K562 (cell line): Measurements from ENCODE around the gene RNASE8. TPM values are rescaled to one million over a fixed set of nuclear protein-coding genes. Genes with fewer than 3 reads are reported as not detected.

Experiments
- CBFA2T3 ChIP-seq: fragments of 450-650 bp; IDR thresholded peaks from 2 replicates; pipeline ENCODE4 v1.6.1; 2017
- DPF2 ChIP-seq: fragments of 450-650 bp; IDR thresholded peaks from 2 replicates; pipeline ENCODE4 v1.6.1; 2016
- EP300 ChIP-seq: IDR thresholded peaks from 2 replicates; pipeline ENCODE4 v1.6.1; 2012; ENCODE audit warnings: low read length, improper control_type of control experiment
- FOXP4 ChIP-seq: sonication (generic); formaldehyde crosslinking; IDR thresholded peaks from 2 replicates; pipeline ENCODE4 v1.8.0; 2022; ENCODE audit warnings: mild to moderate bottlenecking, missing genetic modification reagents, borderline replicate concordance
- HDAC2 ChIP-seq: fragments of 450-650 bp; IDR thresholded peaks from 2 replicates; pipeline ENCODE4 v1.6.1; 2016; ENCODE audit warnings: mild to moderate bottlenecking
- IRF2 ChIP-seq: sonication (generic); formaldehyde crosslinking; IDR thresholded peaks from 2 replicates; pipeline ENCODE4 v1.8.1; 2022; ENCODE audit warnings: mild to moderate bottlenecking, missing genetic modification reagents
- JUND ChIP-seq, 2 experiments: IDR thresholded peaks; 2 replicates in 1 of 2; 3 replicates in 1 of 2; pipeline ENCODE4 v1.6.1; 2011; ENCODE audit warnings: borderline replicate concordance in 2 of 2, low read depth in 2 of 2, low read length in 2 of 2, improper control_type of control experiment in 1 of 2, missing biosample characterization in 1 of 2, missing genetic modification characterization in 1 of 2, missing genetic modification reagents in 1 of 2
- KDM1A ChIP-seq, 2 experiments: fragments of 450-650 bp; IDR thresholded peaks; 2 replicates each; pipeline ENCODE4 v1.6.1; 2016; ENCODE audit warnings: mild to moderate bottlenecking in 2 of 2
- MNT ChIP-seq, 2 experiments: fragments of 450-650 bp; conservative IDR thresholded peaks; 2 replicates each; pipeline ENCODE4 v1.6.1; 2017; ENCODE audit warnings: mild to moderate bottlenecking in 2 of 2, moderate library complexity in 2 of 2
- PBX2 ChIP-seq, 2 experiments: IDR thresholded peaks in 1 of 2; conservative IDR thresholded peaks in 1 of 2; 2 replicates each; pipeline ENCODE4 v1.6.1; 2016; ENCODE audit warnings: low read depth in 2 of 2, mild to moderate bottlenecking in 1 of 2, missing compliant biosample characterization in 1 of 2, missing genetic modification characterization in 1 of 2, moderate library complexity in 1 of 2
- POLR2H ChIP-seq: IDR thresholded peaks from 2 replicates; pipeline ENCODE4 v1.6.1; 2016; ENCODE audit warnings: missing genetic modification characterization, low read depth, mild to moderate bottlenecking, control low read depth, missing compliant biosample characterization, moderate library complexity
- RFX1 ChIP-seq: fragments of 450-650 bp; IDR thresholded peaks from 2 replicates; pipeline ENCODE4 v1.6.1; 2016; ENCODE audit warnings: mild to moderate bottlenecking, moderate library complexity
- SAFB ChIP-seq: fragments of 200-400 bp; formaldehyde crosslinking; IDR thresholded peaks from 2 replicates; pipeline ENCODE4 v1.6.1; 2017; ENCODE audit warnings: low read depth, low read length, borderline replicate concordance
- SMAD4 ChIP-seq: fragments of 250-450 bp; sonication (Bioruptor Pico); conservative IDR thresholded peaks from 2 replicates; pipeline ENCODE4 v1.8.0; 2021; ENCODE audit warnings: inconsistent platforms, mild to moderate bottlenecking, moderate library complexity
- TOE1 ChIP-seq, 2 experiments: fragments of 450-650 bp in 1 of 2; sonication (generic) in 1 of 2; formaldehyde crosslinking in 1 of 2; IDR thresholded peaks; 2 replicates each; pipeline versions ENCODE4 v1.7.1 to v1.8.0; 2016 to 2022; ENCODE audit warnings: borderline replicate concordance in 2 of 2, mild to moderate bottlenecking in 2 of 2, antibody characterized with exemption in 1 of 2, inconsistent platforms in 1 of 2, low read depth in 1 of 2, missing genetic modification reagents in 1 of 2, moderate library complexity in 1 of 2
- ZBTB33 ChIP-seq: sonication (generic); formaldehyde crosslinking; IDR thresholded peaks from 2 replicates; pipeline ENCODE4 v1.8.1; 2023; ENCODE audit warnings: mild to moderate bottlenecking, missing genetic modification reagents
- ZKSCAN8 ChIP-seq: fragments of 200-800 bp; sonication (Bioruptor generic); IDR thresholded peaks from 2 replicates; pipeline ENCODE4 v1.6.1; 2016; ENCODE audit warnings: missing genetic modification characterization, missing compliant biosample characterization
- ZNF165 ChIP-seq: fragments of 250-450 bp; sonication (Bioruptor Pico); IDR thresholded peaks from 2 replicates; pipeline ENCODE4 v1.4.0; 2020; ENCODE audit warnings: borderline replicate concordance
- polyA plus RNA-seq, 8 experiments: library from polyadenylated mRNA; depleted of rRNA in 4 of 8; stranded (reverse) in 5 of 8; unstranded in 3 of 8; fragments of >200 nt; fragmentation: Nextera tagmentation in 2 of 8; fragmentation: Illumina TruSeq in 1 of 8; extraction: Ambion mirVana in 2 of 8; extraction: Trizol in 1 of 8; gene quantifications; 2 replicates each; pipeline versions ENCODE4 v1.2.1 to v1.2.3, GENCODE V29; 2011 to 2014; ENCODE audit warnings: inconsistent platforms in 1 of 8, missing spikeins in 1 of 8
- total RNA-seq, 7 experiments: library from RNA; depleted of rRNA in 6 of 7; stranded (reverse); fragments of >200 nt in 6 of 7; fragmentation: Illumina TruSeq in 2 of 7; extraction: Trizol in 2 of 7; gene quantifications; 2 replicates each; pipeline versions ENCODE4 v1.2.1 to v1.2.3, GENCODE V29; 2011 to 2021; ENCODE audit warnings: low replicate concordance in 1 of 7

The RNASE8 gene
- total and polyA plus RNA-seq, 9 of the 15 experiments (the other 6 are each of a cell fraction or from before 2014, with no cell fraction given): not detected

- TF ChIP-seq PBX2 (CRISPR knock-in tag; IDR thresholded peaks at IDR 0.05; ENCODE audit: low read depth) (peak; percentile 14; the same call in 1 of the 2 replicates), PBX2 (tag; conservative IDR thresholded peaks at IDR 0.05; ENCODE audit: low read depth) (peak; percentile 92), POLR2H (tag) (no peak), RFX1 (0 out of 2 replicates have a peak, but pooled peaks have one; percentile 22), EP300 (peak; percentile 48; the same call in 1 of the 2 replicates), ZBTB33 (CRISPR knock-in tag) (no peak), MNT (conservative IDR thresholded peaks at IDR 0.05) (peak; percentile 5 to 51; a peak in 1 of 4 replicates), JUND (IDR thresholded peaks at IDR 0.05; ENCODE audit: borderline replicate concordance, low read depth, low read length) (peak; percentile 57; the same call in 1 of the 2 replicates), JUND (tag; IDR thresholded peaks at IDR 0.05; ENCODE audit: borderline replicate concordance, low read depth, low read length) (peak; percentile 64; the same call in 2 of the 3 replicates), KDM1A (IDR thresholded peaks at IDR 0.05) (peak; percentile 46 to 53; a peak in 3 of 4 replicates), TOE1 (IDR thresholded peaks at IDR 0.05; ENCODE audit: borderline replicate concordance) (no peak), TOE1 (CRISPR knock-in tag; IDR thresholded peaks at IDR 0.05; ENCODE audit: borderline replicate concordance, low read depth) (no peak), ZKSCAN8 (CRISPR knock-in tag) (0 out of 2 replicates have a peak, but pooled peaks have one; percentile 22), FOXP4 (CRISPR knock-in tag) (no peak), SMAD4 (CRISPR knock-in tag) (peak; percentile 62; the same call in 1 of the 2 replicates), ZNF165 (CRISPR knock-in tag) (no peak), DPF2 (peak; percentile 76), CBFA2T3 (peak; percentile 82), IRF2 (CRISPR knock-in tag) (no peak), HDAC2 (0 out of 2 replicates have a peak, but pooled peaks have one; percentile 29), SAFB (no peak)
These were observed 49.7 kb downstream of the RNASE8 start (continued) for GRCh38 chr14:21107283-21107800.
